Putamen (tissue), 1 donor: ENCODE data around the gene ZNF19.

Experiments used
- DNase-seq: peaks from one replicate; pipeline ENCODE4 v3.0.0-alpha.2; 2016; ENCODE audit warnings: low spot score

The ZNF19 gene

GRCh38 chr16:71441348-71442050 lies 47.6 kb downstream of the ZNF19 start:
- DNase-seq: no peak

- no peak for DNase-seq
Observed at GRCh38 chr16:71440669-71441347, 48.3 kb downstream of the ZNF19 start.

DNA sequence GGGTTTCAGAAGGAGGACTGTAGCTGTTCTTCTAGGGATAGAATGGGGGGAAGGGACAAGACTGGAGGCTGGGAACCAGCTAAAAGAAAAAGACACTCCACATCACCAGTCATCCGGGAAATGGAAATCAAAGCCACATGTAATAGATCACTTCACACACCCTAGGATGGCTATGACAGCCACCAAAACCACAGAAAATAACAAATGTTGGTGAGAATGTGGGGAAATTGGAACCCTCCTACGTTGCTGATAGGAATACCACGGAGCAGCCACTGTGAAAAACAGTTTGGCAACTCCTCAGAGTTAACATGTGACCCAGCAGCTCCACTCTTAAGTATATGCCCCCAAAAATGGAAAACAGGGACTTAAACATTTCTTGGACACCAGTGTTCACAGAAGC lies 49.6 kb downstream of the ZNF19 start:
- DNase-seq: no peak

- DNase-seq: no peak
Observed at GRCh38 chr16:71436473-71436872, 52.7 kb downstream of the ZNF19 start.

DNA sequence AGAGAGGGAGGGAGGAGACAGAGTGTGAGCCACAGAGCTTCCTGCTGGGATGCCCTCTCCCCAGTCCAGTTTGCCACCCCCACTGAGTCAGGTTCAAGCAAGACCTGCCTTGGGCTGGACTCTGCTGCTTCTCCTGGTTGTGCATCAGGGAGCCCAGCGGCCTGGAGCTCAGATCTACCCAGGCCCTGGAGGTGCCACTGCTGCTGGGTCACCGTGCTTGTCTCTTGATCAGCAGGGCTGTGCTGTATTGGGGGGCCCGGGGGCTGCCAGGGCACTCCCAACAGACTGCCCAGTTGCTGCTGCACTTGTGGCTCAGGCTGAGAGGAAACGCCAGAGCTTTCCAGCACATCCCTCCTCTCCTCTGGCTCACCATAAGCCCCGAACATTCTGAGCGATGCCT lies 56.2 kb downstream of the ZNF19 start:
- no peak for DNase-seq

GRCh38 chr16:71431991-71432390 lies 57.1 kb downstream of the ZNF19 start:
- DNase-seq: no peak

DNA sequence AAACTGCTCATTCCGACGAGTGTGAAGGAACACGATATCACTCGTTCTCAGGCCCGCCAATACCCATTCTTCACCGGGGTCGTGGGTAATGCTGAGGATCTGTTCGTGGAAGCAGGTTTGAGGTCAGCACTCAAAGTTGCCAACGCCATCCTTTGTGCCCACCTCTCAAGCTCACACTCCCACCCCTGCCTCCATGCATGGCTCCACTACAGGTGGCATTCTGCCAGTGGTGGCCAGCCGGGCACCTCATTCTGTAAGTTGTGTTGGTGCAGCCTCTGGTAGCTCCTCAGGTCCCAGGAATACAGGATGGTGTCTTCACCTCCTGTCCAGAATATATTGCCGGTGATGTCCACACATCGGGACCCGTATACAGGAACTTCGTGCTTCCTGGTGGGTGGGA lies 57.9 kb downstream of the ZNF19 start:
- DNase-seq: no peak

DNA sequence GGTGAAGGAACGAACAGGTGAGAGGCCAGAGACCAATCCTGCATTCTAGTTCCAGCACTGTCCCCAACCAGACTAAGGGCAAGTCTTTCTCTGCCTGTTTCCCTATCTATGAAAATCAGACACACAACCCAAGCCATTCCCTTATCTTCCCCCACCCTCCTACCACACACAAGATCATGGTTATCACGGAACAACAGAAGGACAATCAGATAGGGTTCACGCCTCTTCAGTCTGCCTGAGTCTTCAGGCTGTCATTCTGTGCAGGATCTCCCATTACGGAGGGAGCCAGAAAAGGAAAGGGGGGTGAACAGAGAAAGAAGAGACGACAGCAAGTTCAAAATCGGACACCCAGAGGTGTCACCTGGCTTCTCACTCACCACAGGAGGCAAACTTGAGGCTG lies 58.4 kb downstream of the ZNF19 start:
- no peak for DNase-seq

GRCh38 chr16:71429581-71429980 lies 59.5 kb downstream of the ZNF19 start:
- DNase-seq: no peak

DNA sequence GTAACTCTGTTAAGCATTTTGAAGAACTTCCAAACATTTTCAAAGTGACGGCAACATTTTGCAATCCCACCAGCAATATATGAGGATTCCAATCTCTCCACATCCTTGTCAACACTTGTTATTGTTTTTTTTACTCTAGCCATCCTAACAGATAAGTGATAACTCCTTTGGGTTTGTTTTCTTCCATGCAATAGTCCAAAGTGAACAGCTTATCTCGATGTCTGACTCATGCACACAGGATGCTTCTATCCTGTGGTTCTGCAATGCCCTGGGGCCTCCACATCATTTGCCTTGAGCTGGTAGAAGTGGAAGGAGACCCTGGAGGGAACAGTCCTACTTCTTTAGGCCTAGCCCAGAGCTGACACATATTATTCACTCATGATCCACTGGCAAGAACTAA lies 60.2 kb downstream of the ZNF19 start:
- no peak for DNase-seq

GRCh38 chr16:71428385-71428784 lies 60.7 kb downstream of the ZNF19 start:
- no peak for DNase-seq

DNA sequence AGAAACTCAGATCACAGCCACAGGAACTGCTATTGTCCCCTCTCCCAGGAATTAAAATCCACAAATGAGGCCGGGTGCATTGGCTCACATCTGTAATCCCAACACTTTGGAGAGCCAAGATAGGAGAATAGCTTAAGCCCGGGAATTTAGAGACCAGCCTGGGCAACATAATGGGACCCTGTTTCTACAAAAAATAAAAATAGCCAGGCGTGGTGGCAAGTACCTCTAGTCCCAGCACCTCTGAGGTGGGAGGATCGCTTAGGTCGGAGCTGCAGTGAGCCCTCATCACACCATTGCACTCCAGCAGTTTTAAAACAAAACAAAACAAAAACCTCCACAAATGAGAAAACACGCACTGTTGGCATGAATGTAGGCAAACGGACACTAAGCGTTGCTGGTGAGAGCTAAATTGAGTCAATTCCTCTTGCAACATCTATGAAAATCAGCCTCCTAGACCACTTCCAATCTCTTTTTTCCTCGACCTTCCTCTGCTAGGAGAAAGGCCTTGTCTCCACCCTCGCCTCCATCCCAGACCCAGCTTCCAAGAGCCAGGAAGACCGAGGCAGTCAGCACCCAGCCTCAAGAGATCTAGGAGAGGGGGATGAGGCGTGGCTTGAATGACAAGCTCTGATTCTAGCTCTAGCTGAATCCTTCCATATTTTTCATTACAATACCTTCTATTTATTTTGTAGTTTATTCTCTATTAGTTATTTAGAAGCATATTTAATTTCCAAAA lies 62.1 kb downstream of the ZNF19 start:
- no peak for DNase-seq

- no peak for DNase-seq
Observed at GRCh38 chr16:71426069-71426879, 62.9 kb downstream of the ZNF19 start.

GRCh38 chr16:71425746-71426068 lies 63.4 kb downstream of the ZNF19 start:
- no peak for DNase-seq

DNA sequence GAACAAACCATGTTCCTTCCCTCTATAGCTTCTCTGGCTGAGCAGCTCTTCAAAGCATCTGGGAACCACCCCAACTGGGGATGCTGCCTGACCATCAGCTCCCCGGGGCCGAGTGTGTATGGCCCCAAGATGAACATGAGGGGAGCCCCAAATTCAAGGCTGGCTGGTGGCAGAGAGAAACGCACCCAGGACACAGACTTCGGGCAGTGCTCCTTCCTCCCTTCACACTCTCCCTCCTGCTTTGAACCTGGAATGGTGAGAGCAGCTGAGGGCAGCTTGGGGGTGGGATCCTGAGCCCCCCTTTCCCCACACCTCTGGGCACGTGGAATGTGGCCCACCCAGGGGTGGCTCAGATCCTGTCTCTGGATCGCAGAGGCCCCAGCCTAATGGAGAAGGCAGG lies 64.5 kb downstream of the ZNF19 start:
- DNase-seq: no peak

DNA sequence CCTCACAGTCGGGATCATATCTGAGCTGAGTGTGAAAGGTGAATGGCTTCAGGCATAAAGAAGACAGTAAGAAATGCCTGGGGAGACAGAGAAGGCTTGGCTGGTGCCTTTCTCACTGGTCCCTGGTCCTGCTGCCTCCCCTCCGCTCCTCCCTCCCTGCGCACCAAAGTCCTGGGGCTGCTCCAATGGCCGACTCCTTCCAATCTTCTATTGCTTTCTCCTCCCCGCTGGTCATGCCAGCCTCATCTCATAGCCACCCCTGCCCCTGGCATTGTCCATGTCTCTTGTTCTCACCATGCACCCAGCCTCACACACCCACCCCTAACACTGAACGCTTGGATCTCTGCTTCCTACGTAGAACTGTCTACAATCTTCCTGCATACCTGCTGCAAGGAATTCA lies 65.3 kb downstream of the ZNF19 start:
- no peak for DNase-seq
